Measurements from ENCODE around the gene VSIG10. TPM values are rescaled to one million over a fixed set of nuclear protein-coding genes. Genes with fewer than 3 reads are reported as not detected.

The VSIG10 gene
- total RNA-seq, 4 donors from 2014 or later = 27.6 to 59.9 (median 39.4) TPM

- H3K4me3 ChIP-seq = no peak overlapping the region
- H3K27me3 ChIP-seq = no peaks in the 10 kb centered on the region
- no peaks in the 10 kb centered on the region for H3K36me3 ChIP-seq
- no peaks in the 10 kb centered on the region for H3K4me1 ChIP-seq
- H3K27ac ChIP-seq = no peak overlapping the region
- intact Hi-C loops (cut with DNase I; ENCODE audit: low total_unique reads) = no loop called here
- TF ChIP-seq POLR2A (IDR thresholded peaks at IDR 0.05) (no peak), CTCF (IDR thresholded peaks at IDR 0.05) (no peak)
- H3K9me3 ChIP-seq = no peaks in the 10 kb centered on the region
- no peak for DNase-seq
These were observed 3.9 kb upstream of the VSIG10 start for GRCh38 chr12:118107694-118108093.

- Histone ChIP-seq H3K9me3 (no peaks in the 10 kb centered on the region), H3K27ac (no peak overlapping the region), H3K27me3 (no peaks in the 10 kb centered on the region), H3K4me3 (no peak overlapping the region), H3K36me3 (no peaks in the 10 kb centered on the region), H3K4me1 (peaks cover 0 to 3% of the 10 kb centered on the region in 2 donors)
- no peak for DNase-seq
- TF ChIP-seq POLR2A (IDR thresholded peaks at IDR 0.05) (no peak), CTCF (IDR thresholded peaks at IDR 0.05) (no peak)
- intact Hi-C loops (cut with DNase I; ENCODE audit: low total_unique reads) = no loop called here
These were observed 3.2 kb upstream of the VSIG10 start for GRCh38 chr12:118107011-118107410.

- TF ChIP-seq POLR2A (IDR thresholded peaks at IDR 0.05) (no peak), CTCF (IDR thresholded peaks at IDR 0.05) (no peak)
- no peaks in the 10 kb centered on the region for H3K9me3 ChIP-seq
- intact Hi-C loops (cut with DNase I; ENCODE audit: low total_unique reads) = no loop called here
- no peaks in the 10 kb centered on the region for H3K36me3 ChIP-seq
- peak overlapping the region; percentile 62 to 86 for H3K27ac ChIP-seq
- peak in 1 of 2 donors; percentile 26 for DNase-seq
- no peaks in the 10 kb centered on the region for H3K27me3 ChIP-seq
- peaks cover 0 to 3% of the 10 kb centered on the region in 2 donors for H3K4me1 ChIP-seq
- H3K4me3 ChIP-seq = peak overlapping the region; percentile 43 to 78
These were observed 610 bp downstream of the VSIG10 start for GRCh38 chr12:118103201-118103600.

GRCh38 chr12:118102609-118103008 is 1.2 kb downstream of the VSIG10 start:
- intact Hi-C loops (cut with DNase I; ENCODE audit: low total_unique reads) = no loop called here
- Histone ChIP-seq H3K4me3 (peak overlapping the region; percentile 43 to 78), H3K4me1 (peaks cover 0 to 3% of the 10 kb centered on the region in 2 donors), H3K27me3 (no peaks in the 10 kb centered on the region), H3K36me3 (no peaks in the 10 kb centered on the region), H3K27ac (no peak overlapping the region), H3K9me3 (no peaks in the 10 kb centered on the region)
- DNase-seq = no peak
- TF ChIP-seq POLR2A (IDR thresholded peaks at IDR 0.05) = no peak
- TF ChIP-seq CTCF (IDR thresholded peaks at IDR 0.05) = no peak

- no peaks in the 10 kb centered on the region for H3K9me3 ChIP-seq
- intact Hi-C loops (cut with DNase I; ENCODE audit: low total_unique reads) = no loop called here
- peaks cover 0 to 3% of the 10 kb centered on the region in 2 donors for H3K4me1 ChIP-seq
- no peak for DNase-seq
- no peak overlapping the region for H3K4me3 ChIP-seq
- H3K36me3 ChIP-seq = no peaks in the 10 kb centered on the region
- no peaks in the 10 kb centered on the region for H3K27me3 ChIP-seq
- no peak overlapping the region for H3K27ac ChIP-seq
- no peak for TF ChIP-seq POLR2A (IDR thresholded peaks at IDR 0.05)
- no peak for TF ChIP-seq CTCF (IDR thresholded peaks at IDR 0.05)
These were observed 1.7 kb downstream of the VSIG10 start for GRCh38 chr12:118102070-118102469.
